Activated CD8-positive, alpha-beta memory T cell treated with anti-CD3 and anti-CD28 coated beads, Interleukin-2, amount 50 U/mL, for 4 hours (primary cell): ENCODE data around the gene UPF3B.
A peak's percentile ranks its signal among the peaks of the same experiment; 100 is the strongest.
"Not testable (repeated sequence)": the region's sequence is repeated elsewhere in the genome, so short reads cannot be mapped to it uniquely, and the experiment has no call there.

Experiments
- DNase-seq: peaks from one replicate; pipeline ENCODE4 v3.0.0-alpha.2; 2020

The UPF3B gene

GRCh38 chrX:119824221-119824620, 28.5 kb downstream of the UPF3B start:
- DNase-seq = not testable (repeated sequence)

DNA sequence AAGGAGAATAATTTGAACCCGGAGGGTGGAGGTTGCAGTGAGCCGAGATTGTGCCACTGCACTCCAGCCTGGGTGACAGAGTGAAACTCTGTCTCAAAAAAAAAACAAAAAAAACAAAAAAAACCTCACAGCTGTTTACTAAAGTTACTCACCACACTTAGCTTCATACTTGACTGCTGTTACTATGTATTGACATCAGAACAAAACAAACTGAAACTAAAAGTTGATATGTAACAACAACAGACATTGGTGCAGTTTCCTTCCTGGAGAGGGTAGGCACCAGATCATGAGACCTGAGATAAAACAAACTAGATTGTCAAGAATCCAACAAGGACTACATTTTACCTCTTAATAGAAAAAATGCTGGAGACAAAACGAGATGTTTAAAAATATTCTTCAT, 31.1 kb downstream of the UPF3B start:
- not testable (repeated sequence) for DNase-seq

- DNase-seq = no peak
Measured at GRCh38 chrX:119817130-119817690, 35.6 kb downstream of the UPF3B start.

DNA sequence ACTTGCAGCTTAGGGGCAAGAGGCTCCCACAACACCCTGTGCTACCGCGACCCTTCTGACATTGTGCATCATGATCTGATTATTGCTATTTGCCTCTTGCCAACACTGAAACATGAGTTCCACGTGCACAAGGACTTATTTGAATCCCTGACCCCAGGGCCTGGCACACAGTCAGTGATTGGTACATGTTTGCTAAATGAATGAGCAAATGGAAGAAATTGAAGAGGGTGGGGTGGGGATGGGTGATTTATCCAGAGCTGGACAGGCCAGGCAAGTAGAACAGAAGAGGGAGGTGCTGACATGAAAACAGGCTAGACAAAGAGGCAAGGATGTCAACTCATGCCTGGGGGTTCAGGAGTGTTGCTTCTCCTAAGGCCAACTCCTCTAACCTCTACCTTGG, 36.5 kb downstream of the UPF3B start:
- no peak for DNase-seq

GRCh38 chrX:119809185-119809666, 43.5 kb downstream of the UPF3B start:
- DNase-seq = no peak

GRCh38 chrX:119808461-119808860, 44.3 kb downstream of the UPF3B start:
- DNase-seq = not testable (repeated sequence)

DNA sequence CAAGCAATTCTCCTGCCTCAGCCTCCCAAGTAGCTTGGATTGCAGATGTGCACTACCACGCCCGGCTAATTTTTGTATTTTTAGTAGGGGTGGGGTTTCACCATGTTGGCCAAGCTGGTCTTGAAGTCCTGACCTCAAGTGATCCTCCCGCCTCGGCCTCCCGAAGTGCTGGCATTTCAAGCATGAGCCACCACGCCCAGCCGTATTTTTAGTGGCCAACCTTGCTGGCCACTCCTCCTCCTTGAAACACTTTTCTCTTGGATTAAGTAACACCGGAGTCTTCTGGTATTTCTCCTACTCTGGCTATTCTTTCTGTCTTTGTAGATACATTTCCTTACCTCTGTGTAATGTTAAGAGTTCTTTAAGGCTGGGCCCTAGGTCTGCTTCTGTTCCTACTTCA, 50.2 kb downstream of the UPF3B start:
- DNase-seq = no peak

DNA sequence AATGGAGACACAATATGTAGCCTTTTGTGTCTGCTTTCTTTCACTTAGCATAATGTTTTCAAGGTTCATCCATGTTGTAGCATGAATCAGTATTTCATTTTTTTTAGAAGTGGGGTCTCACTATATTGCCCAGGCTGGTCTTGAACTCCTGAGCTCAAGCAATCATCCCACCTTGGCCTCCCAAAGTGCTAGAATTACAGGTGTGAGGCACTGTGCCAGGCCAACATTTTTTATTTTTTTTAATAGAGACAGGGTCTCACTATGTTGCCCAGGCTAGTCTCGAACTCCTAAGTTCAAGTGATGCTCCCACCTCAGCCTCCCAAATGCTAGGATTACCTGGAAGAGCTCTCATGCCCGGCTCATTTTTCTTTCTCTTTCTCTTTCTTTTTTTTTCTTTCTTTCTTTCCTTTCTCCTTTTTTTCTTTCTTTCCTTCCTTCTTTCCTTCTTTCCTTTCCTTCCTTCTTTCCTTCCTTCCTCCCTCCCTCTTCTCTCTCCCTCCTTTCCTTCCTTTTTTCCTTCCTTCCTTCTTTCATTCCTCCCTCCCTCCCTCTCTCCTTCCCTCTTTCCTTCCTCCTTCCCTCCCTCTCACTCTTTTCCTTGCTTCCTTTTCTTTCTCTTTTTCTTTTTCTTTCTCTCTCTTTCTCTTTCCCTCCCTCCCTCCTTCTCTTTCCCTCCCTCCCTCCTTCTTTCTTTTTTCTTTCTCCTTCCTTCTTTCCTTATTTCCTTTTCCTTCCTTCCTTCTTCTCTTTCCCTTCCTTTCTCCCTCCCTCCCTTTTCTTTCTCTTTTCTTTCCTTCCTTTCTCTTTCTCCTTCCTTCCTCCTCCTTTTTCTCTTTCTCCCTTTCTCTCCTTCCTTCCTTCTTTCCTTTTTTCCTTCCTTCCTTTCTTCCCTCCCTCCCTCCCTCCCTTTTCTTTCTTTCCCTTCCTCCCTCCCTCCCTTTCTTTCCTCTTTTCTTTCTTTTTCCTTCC, 51.2 kb downstream of the UPF3B start:
- no peak for DNase-seq

- peak; percentile 77 for DNase-seq
Measured at GRCh38 chrX:119791437-119792231, 61.1 kb downstream of the UPF3B start, which contains the start of gene RPL39. RPL39 (minus strand) TSS chrX:119791630; CDS start chrX:119791576, 54 bp downstream.

GRCh38 chrX:119790977-119791436, 61.8 kb downstream of the UPF3B start:
- DNase-seq = peak; percentile 42

DNA sequence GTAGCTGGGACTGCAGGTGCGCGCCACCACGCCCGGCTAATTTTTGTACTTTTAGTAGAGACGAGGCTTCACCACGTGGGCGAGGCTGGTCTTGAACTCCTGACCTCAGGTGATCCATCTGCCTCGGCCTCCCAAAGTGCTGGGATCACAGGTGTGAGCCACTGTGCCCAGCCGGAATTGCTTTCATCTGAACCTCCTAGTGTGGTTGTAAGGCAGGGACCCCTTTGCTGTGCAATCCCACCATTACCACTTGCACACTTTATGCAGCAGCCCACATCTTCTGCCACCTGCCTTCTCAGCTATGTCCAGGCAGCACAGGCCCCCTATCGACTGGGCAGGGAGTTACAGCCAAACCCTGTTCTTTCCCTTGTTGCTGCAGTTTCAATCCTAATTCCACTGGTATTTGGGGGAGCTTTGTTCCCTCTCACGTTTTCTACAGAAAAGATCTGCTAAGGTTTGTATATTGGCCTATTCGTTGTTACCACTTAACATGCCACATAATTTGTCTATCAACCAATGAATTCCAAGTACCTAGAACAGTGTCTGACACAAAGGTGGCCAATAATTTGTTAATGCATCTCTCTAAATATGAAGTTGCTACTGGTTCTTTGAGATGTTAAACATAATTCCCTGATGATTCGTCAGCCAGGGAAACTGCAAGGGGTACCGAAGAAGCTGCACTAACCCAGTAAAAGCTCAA, 67.9 kb downstream of the UPF3B start:
- peak; percentile 52 for DNase-seq
